GM23338 (cell line): ENCODE measurements around the gene PRRG1. TPM values are rescaled to one million over a fixed set of nuclear protein-coding genes. Genes with fewer than 3 reads are reported as not detected.
"Not testable (repeated sequence)": the region's sequence is repeated elsewhere in the genome, so short reads cannot be mapped to it uniquely, and the experiment has no call there.

Experiments
- ATAC-seq: fragments of 200-7000 bp; cut with Tn5 transposase; 3 replicates; pipeline ENCODE4 v1.9.1; 2020
- DNase-seq: peaks from one replicate; pipeline ENCODE4 v3.0.0-alpha.2; 2015; ENCODE audit warnings: low spot score
- H2AFZ ChIP-seq: fragments of 200-600 bp; sonication (generic); 2 replicates; pipeline ENCODE4 v1.8.0; 2016; ENCODE audit warnings: antibody characterized with exemption, mild to moderate bottlenecking, moderate library complexity
- H3F3A ChIP-seq: fragments of 200-600 bp; sonication (generic); replicated peaks from 2 replicates; pipeline ENCODE4 v1.8.0; 2017; ENCODE audit warnings: antibody characterized with exemption, mixed run types, low read depth
- H3K27ac ChIP-seq: fragments of 200-600 bp; sonication (generic); 2 replicates; pipeline ENCODE4 v1.6.1; 2016; ENCODE audit warnings: low read depth
- H3K27me3 ChIP-seq: fragments of 200-600 bp; sonication (generic); 2 replicates; pipeline ENCODE4 v1.8.0; 2016; ENCODE audit warnings: mild to moderate bottlenecking, mixed run types, moderate library complexity; ENCODE audit not compliant: insufficient read depth
- H3K36me3 ChIP-seq: fragments of 200-600 bp; sonication (generic); 2 replicates; pipeline ENCODE4 v1.8.0; 2016; ENCODE audit warnings: mild to moderate bottlenecking; ENCODE audit not compliant: insufficient read depth
- H3K4me1 ChIP-seq: fragments of 200-600 bp; sonication (generic); 2 replicates; pipeline ENCODE4 v1.8.0; 2016; ENCODE audit warnings: mild to moderate bottlenecking, moderate library complexity; ENCODE audit not compliant: insufficient read depth
- H3K4me2 ChIP-seq: fragments of 200-600 bp; sonication (generic); 2 replicates; pipeline ENCODE4 v1.7.1; 2017; ENCODE audit warnings: mixed run types
- H3K4me3 ChIP-seq: fragments of 200-600 bp; sonication (generic); 2 replicates; pipeline ENCODE4 v1.6.1; 2016; ENCODE audit warnings: mixed run types
- H3K79me2 ChIP-seq: fragments of 200-600 bp; sonication (generic); replicated peaks from 2 replicates; pipeline ENCODE4 v1.8.0; 2017; ENCODE audit warnings: mild to moderate bottlenecking; ENCODE audit not compliant: insufficient read depth
- H3K9me2 ChIP-seq: fragments of 200-600 bp; sonication (generic); 2 replicates; pipeline ENCODE4 v1.8.0; 2017; ENCODE audit not compliant: insufficient read depth
- H4K20me1 ChIP-seq: fragments of 200-600 bp; sonication (generic); replicated peaks from 2 replicates; pipeline ENCODE4 v1.8.0; 2017; ENCODE audit warnings: mild to moderate bottlenecking; ENCODE audit not compliant: insufficient read depth
- H3K27ac Mint-ChIP-seq: 2 replicates; pipeline ENCODE4 v1.8.0; 2020; ENCODE audit warnings: inconsistent platforms, mild to moderate bottlenecking, moderate library complexity, mixed read lengths
- H3K27me3 Mint-ChIP-seq: 3 replicates; pipeline ENCODE4 v1.8.0; 2022; ENCODE audit warnings: low read depth, mild to moderate bottlenecking, moderate library complexity, mixed read lengths, inconsistent platforms; ENCODE audit not compliant: insufficient read depth, poor library complexity
- H3K36me3 Mint-ChIP-seq: 3 replicates; pipeline ENCODE4 v1.8.0; 2021; ENCODE audit warnings: low read depth, mild to moderate bottlenecking, inconsistent platforms, moderate library complexity, mixed read lengths
- H3K4me1 Mint-ChIP-seq: 3 replicates; pipeline ENCODE4 v1.8.0; 2020; ENCODE audit warnings: mild to moderate bottlenecking, inconsistent platforms, mixed read lengths
- H3K4me3 Mint-ChIP-seq: 3 replicates; pipeline ENCODE4 v1.8.0; 2021; ENCODE audit warnings: moderate library complexity, mild to moderate bottlenecking, inconsistent platforms, mixed read lengths
- H3K9me3 Mint-ChIP-seq: 3 replicates; pipeline ENCODE4 v1.8.0; 2020; ENCODE audit warnings: moderate library complexity, mild to moderate bottlenecking, inconsistent platforms, mixed read lengths
- CREB1 ChIP-seq: fragments of 250-450 bp; sonication (Bioruptor Pico); IDR thresholded peaks from 2 replicates; pipeline ENCODE4 v1.5.0; 2020; ENCODE audit warnings: low read depth, mild to moderate bottlenecking, moderate library complexity
- CTCF ChIP-seq, 2 experiments: fragments of 200-600 bp in 1 of 2; sonication (generic) in 1 of 2; conservative IDR thresholded peaks; 2 replicates each; pipeline versions ENCODE4 v1.5.1 to v1.6.1; 2016 to 2017; ENCODE audit warnings: antibody characterized with exemption in 2 of 2, low read depth in 2 of 2, mild to moderate bottlenecking in 2 of 2, moderate library complexity in 1 of 2
- JUNB ChIP-seq: IDR thresholded peaks from one replicate; pipeline ENCODE4 v1.6.1; 2016; ENCODE audit warnings: antibody characterized with exemption; ENCODE audit not compliant: unreplicated experiment
- POLR2AphosphoS5 ChIP-seq: IDR thresholded peaks from 2 replicates; pipeline ENCODE4 v1.6.1; 2016; ENCODE audit warnings: antibody characterized with exemption, low read depth
- REST ChIP-seq: IDR thresholded peaks from one replicate; pipeline ENCODE4 v1.6.1; 2018; ENCODE audit warnings: antibody characterized with exemption; ENCODE audit not compliant: unreplicated experiment
- ZNF114 ChIP-seq: fragments of 250-450 bp; sonication (Bioruptor Pico); IDR thresholded peaks from 2 replicates; pipeline ENCODE4 v1.5.0; 2020; ENCODE audit warnings: mild to moderate bottlenecking, moderate library complexity
- long read RNA-seq: library from polyadenylated mRNA; unstranded; transcript quantifications from one replicate; pipeline ENCODE4 v2.0.0, GENCODE V29; 2020; ENCODE audit not compliant: unreplicated experiment
- polyA plus RNA-seq: library from polyadenylated mRNA; unstranded; fragments of >200 nt; fragmentation: Nextera tagmentation; extraction: Ambion mirVana; gene quantifications from 2 replicates; pipeline ENCODE4 v1.2.1, GENCODE V29; 2016
- total RNA-seq: library from RNA; depleted of rRNA; stranded (reverse); fragments of >200 nt; shearing (Covaris generic); gene quantifications from 2 replicates; pipeline ENCODE4 v1.2.3, GENCODE V29; 2014; rRNA removed

Gene PRRG1
- total RNA-seq (7.0 and 10.8 TPM in 2 replicates), polyA plus RNA-seq (3.8 TPM in 2 replicates)
- long read RNA-seq, full-length matches to known transcripts, result 2 of 2 reads
- long read RNA-seq, partial matches to known transcripts, result 0 of 2 reads
- long read RNA-seq, other reads (novel, unspliced or antisense), result 0 of 2 reads

DNA sequence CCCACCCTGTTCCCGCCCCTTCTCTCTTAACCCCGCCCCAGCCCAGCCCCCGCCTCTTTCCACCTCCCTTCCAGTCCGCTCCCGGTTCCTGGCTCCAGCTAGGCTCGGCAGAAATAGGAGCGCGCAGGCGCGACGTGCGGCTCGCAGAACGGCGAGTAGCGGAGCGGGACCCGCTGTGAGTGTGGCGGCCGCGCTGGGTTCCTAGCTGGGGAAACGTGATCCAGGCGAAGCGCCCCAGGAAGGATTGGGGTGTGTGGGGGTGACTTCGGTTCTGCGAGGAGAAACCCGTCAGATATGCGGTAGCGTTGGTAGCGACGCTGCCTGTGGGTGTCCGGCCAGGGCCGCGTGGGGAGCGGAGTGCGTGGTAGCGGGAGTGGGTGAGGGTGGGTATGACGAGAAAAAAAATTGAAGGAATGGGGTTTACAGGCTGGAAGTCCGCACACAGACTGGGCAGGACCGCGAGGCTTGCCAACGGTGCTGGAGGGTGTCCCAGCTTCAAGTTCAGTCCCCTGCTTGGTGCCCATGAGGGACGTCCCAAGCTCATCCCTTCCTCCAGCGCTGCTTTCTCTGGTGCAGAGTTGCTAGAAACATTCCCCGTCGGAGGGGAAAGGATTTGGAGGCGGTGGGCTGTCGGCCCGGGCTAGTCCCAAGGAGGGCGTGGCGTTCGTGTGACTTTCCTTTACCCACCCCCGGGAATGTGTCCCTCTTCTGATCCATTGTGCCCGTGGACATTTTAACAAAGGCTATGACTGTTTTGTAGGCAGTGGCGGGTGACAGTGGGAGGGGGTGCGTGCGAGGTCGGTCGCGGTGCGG lies at the start of gene PRRG1:
PRRG1 (plus strand) TSS at position 144 of the 813 bp plus-strand sequence. CDS start 56,886 bp downstream, outside the sequence.
- no peak within 1 kb of the TSS for H3K27ac ChIP-seq
- no peaks in the 10 kb centered on the region for H3F3A ChIP-seq
- Mint-ChIP-seq H3K4me1 (peaks cover 30% of the 10 kb centered on the region; the same call in 2 of the 3 replicates), H3K27me3 (peaks cover 1% of the 10 kb centered on the region), H3K36me3 (no peaks in the 10 kb centered on the region), H3K4me3 (peak within 1 kb of the TSS; percentile 82), H3K9me3 (no peaks in the 10 kb centered on the region), H3K27ac (peak within 1 kb of the TSS; percentile 83)
- peak; percentile 63 for TF ChIP-seq POLR2AphosphoS5
- no peak for TF ChIP-seq CREB1 (CRISPR knock-in tag)
- H3K4me3 ChIP-seq, result peak within 1 kb of the TSS; percentile 79
- peak within 1 kb of the TSS; percentile 86 for H3K4me2 ChIP-seq
- no peaks in the 10 kb centered on the region for H4K20me1 ChIP-seq
- ATAC-seq, result peak; percentile 91
- H3K9me2 ChIP-seq, result no peaks in the 10 kb centered on the region
- H3K27me3 ChIP-seq, result no peaks in the 10 kb centered on the region
- peaks cover 24% of the 10 kb centered on the region for H3K4me1 ChIP-seq
- H2AFZ ChIP-seq, result peak within 1 kb of the TSS; percentile 28; the same call in 1 of the 2 replicates
- H3K79me2 ChIP-seq, result peaks cover 39% of the 10 kb centered on the region
- DNase-seq, result peak; percentile 83
- no peaks in the 10 kb centered on the region for H3K36me3 ChIP-seq

- no peak overlapping the region for H3K4me3 ChIP-seq
- no peaks in the 10 kb centered on the region for H3K9me3 Mint-ChIP-seq
- H3F3A ChIP-seq, result no peaks in the 10 kb centered on the region
- TF ChIP-seq JUNB (no peak), ZNF114 (CRISPR knock-in tag) (no peak), REST (no peak), CTCF (conservative IDR thresholded peaks at IDR 0.05; ENCODE audit: low read depth in 2 of 2) (peak; percentile 48 to 75)
- no peaks in the 10 kb centered on the region for H3K9me2 ChIP-seq
- no peaks in the 10 kb centered on the region; the same call in 2 of the 3 replicates for H3K4me1 Mint-ChIP-seq
- DNase-seq (peak; percentile 52), ATAC-seq (peak; percentile 54)
- no peak overlapping the region for H3K27ac ChIP-seq
- no peaks in the 10 kb centered on the region for H3K79me2 ChIP-seq
- no peaks in the 10 kb centered on the region for H3K36me3 Mint-ChIP-seq
- H3K27me3 Mint-ChIP-seq, result peaks cover 2% of the 10 kb centered on the region
- H3K36me3 ChIP-seq, result no peaks in the 10 kb centered on the region
- no peak overlapping the region for H3K27ac Mint-ChIP-seq
- no peaks in the 10 kb centered on the region for H4K20me1 ChIP-seq
- no peak overlapping the region for H3K4me2 ChIP-seq
- H2AFZ ChIP-seq, result peak overlapping the region; percentile 69
- no peaks in the 10 kb centered on the region for H3K27me3 ChIP-seq
- no peak overlapping the region for H3K4me3 Mint-ChIP-seq
- no peaks in the 10 kb centered on the region for H3K4me1 ChIP-seq
Measured at GRCh38 chrX:37302569-37302968, 46.6 kb upstream of the PRRG1 start.

GRCh38 chrX:37305238-37305637 lies 43.9 kb upstream of the PRRG1 start:
- H3K27ac Mint-ChIP-seq, H3K27ac ChIP-seq, H3K27me3 Mint-ChIP-seq, H3K4me1 Mint-ChIP-seq, H2AFZ ChIP-seq, DNase-seq, H4K20me1 ChIP-seq, H3F3A ChIP-seq, ATAC-seq, H3K4me3 Mint-ChIP-seq, H3K79me2 ChIP-seq, H3K4me3 ChIP-seq, H3K27me3 ChIP-seq, H3K9me2 ChIP-seq, H3K9me3 Mint-ChIP-seq, H3K36me3 Mint-ChIP-seq, H3K36me3 ChIP-seq, H3K4me1 ChIP-seq, H3K4me2 ChIP-seq: not testable (repeated sequence)
